ENCODE measurements around the gene ARMS2.
A peak's percentile ranks its signal among the peaks of the same experiment; 100 is the strongest.

Gene ARMS2

DNA sequence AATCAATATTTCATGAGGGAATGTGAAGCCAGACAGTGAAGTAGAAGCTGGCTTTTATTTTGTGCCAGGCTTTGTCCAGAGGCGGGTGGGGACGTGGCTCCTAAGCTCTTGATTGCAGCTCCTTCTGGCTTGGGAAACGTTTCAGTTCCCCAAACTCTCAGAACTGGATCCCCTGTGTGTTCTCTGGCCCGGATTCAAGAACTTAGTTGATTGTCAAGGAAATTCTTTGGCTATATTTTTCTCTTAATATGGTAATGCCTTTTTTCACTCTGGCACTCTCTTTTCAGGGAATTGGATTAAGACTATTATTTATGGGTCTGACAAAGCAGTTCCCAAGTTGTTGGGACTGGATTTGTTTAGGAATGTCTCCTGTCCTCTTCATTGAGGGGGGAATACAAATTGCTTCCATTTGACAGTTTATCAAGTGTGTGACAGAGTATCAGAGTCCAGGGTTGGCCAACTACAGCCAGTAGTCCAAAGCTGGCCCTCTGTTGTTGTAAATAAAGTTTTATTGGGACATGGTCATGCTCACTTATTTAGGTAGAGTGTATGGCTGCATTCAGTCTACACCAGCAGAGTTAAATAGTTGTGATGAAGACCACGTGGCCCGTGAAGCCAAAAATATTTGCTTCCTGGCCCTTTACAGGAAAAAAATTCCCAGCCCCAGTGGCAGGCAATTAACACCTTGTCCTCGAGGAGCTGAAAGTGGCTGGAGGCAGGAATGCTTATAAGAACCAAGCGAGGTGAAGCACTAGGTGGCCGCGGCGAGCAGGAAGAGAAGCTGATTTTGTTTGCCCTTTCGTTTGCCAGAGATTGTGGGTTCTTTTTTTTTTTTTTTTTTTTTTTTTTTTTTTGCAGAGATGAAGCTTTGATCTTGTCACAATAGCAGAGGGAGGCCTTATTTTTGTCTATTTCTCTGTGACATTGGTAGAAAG lies 41.2 kb downstream of the ARMS2 start:
- no peak for DNase-seq

DNA sequence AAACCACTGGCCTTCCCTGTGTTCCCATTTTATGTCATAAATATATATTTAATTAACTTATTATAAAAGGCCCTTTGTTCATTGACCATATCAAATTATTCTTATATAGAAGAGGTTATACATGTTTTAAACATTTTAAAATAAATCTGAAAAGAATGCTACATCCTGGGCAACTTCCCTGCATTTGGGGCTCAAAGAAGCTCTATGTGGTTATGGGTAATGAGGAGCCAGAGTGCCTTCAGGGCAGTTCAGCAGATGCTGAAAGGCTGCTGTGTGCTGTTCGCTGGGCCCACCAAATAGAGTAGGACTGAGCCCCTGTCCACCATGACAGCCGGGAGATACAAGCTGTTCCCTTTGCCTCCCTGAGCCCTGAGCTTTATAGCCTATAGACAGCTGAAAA lies 42.8 kb downstream of the ARMS2 start:
- DNase-seq, result no peak

DNA sequence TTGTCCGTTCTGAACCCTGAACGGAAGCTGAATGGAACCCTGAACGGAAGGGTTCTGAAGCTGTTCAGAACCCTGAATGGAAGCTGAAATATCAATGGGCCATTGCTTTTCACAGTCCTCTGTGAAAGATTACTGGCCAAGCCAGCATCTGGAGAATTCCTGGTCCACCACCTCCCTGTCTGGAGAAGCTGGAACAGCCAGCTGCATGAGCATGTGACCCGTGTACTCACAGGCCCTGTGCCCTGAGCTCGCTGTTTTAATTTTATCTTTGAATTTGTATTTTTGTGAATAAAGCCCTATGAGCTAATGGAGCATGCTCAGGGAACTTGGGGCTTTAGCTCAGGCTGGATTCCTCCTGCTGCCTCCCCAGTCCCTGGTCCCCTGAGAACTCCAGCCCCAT lies 44.1 kb downstream of the ARMS2 start:
- DNase-seq, result no peak

DNA sequence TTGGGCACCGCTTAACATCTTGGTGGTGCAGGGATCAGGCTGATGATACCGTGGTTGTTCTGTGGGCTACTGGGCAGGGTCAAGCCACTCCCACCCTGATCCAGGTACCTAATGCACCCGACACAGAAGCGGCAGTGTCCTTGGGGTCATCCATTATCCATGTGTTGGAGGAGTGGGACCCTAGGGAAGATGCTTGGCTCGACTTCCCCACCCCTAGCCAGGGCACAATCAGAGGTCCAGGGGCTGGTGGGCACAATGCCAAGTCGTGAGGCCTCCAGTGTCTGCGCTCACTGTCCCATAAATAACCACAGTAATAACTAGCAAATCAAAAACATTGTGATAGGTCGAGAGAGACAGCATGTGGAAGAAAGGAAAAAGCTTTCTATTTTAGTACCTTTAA lies 44.6 kb downstream of the ARMS2 start:
- DNase-seq, result peak; percentile 27

DNA sequence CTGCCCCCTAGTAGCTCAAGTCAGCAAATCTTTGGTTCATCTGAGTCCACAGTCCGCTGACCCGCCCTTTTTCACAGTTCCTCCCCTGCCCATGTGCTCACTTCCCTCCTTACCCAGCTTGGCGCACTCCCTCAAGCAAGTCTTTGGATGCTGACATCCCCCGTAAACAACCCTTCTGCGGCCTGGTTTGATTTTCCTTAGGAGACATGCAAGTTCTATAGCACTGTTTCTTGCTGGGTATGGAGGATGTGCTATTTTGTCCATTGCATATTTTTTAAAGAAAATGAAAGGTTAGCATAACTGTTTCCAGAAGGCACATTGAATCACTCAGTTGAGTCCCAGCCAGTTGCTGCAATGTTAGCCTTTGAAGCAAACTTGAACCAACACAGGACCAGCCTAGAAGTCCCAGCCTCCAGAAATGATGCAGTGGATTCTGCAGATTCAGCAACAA lies 45.1 kb downstream of the ARMS2 start:
- DNase-seq, result no peak

DNA sequence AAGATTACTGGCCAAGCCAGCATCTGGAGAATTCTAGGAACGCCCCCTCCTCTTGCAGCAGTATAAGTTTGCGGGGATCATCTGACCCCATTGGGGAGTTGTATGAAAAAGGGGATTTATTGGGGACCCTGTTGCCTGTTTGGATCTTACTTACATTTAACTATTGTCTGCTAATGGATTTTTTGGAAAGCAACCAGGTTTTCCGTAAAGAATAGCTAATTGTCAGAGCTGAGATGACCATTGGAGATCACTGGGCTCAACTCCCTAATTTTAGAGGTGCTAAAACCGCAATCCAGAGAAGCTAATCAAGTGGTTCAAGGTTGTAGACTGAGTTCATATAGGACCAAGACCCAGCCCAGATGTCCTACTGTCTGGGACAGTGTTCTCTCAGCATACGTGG lies 45.7 kb downstream of the ARMS2 start:
- no peak for DNase-seq

DNA sequence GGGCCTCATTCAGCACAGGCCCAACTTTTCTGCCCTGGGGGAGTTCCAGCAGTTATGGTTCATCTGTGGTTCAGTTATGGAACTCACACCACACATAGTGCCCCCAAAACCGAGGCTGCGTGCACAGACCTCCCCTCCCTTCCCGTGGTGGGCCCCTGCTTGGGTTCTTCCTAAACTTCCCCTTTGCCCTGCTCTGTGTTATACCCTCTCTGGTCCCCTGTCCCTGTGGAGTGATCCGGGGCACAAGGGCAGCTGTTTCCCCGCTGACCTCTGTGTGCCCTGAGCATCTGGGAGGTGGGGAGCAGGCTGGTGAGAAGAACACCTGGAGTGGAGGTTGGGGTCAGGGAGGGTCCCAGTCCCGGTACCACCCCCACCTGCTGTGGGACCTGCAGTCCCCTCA lies 46.3 kb downstream of the ARMS2 start:
- DNase-seq, result no peak

DNA sequence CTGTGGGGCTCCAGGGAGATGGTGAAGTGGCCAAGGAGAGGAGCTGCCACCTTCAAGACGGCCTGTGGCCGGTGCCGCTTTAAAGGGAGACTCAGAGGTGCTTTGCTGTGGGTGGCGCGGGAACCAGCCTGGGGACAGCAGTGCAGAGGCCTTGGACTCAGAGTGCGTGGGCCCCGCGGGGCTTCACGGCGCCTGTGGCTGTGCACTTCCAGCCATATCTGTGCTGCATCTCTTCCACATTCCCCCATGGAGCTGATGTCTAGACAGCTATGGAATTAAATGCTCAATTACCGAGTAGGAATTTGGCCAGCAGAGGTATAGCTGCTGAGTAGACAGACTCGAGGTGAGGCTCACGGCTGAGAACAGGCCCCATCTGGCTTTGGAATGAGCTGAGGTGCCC lies 48.6 kb downstream of the ARMS2 start:
- no peak for DNase-seq

DNA sequence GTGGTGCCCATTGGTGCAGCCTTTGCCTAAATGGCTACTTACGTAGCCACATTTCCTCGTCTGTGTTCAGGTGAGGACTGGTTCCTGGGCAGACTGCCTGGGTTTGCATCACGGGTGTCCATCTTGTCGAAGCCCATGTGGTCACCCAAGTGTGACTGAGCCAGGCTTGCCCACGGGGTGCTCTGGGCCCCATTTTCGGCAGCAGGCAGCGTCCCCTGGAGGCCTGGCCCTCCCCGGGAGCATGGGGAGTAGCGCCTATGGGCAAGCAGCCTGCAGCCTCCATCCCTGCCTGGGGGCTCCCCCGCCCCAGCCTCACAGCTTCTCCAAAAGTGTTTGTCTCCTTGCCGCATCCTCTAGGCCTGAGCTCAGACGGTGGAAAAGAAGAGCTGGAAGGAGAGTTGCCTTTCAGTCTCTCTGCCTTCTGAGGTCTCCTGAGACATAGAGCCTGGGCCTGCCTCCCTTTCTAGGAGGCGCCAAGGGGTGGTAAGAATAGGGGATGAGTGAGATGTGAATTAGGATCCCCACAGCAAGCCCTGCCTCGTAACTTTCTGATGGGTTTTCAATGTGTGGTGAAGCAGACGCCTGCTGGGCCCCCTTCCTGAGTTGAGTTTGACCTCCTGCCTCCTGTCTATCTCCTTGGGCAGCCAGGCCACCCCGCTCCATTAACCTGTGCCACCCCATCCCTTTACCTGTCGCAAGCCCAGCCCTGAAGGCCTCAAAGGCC lies 49.6 kb downstream of the ARMS2 start:
- DNase-seq, result no peak

DNA sequence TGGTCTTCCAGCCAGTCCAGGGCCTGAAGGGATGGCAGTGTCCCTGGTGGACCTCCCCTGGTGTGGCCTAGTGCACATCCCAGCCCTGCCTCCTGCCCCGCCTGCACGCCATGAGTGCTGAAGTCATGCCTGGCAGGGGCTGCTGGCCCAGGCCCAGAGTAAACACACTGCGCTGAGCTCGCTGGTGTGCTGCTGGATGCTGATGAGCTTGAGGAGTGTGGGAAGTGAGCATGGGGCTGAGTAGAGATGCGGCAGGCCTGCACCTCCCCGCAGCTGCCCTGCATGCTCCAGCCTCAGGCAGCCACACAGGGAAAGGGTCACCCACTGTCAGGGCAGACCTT lies 50.1 kb downstream of the ARMS2 start:
- DNase-seq, result no peak

DNA sequence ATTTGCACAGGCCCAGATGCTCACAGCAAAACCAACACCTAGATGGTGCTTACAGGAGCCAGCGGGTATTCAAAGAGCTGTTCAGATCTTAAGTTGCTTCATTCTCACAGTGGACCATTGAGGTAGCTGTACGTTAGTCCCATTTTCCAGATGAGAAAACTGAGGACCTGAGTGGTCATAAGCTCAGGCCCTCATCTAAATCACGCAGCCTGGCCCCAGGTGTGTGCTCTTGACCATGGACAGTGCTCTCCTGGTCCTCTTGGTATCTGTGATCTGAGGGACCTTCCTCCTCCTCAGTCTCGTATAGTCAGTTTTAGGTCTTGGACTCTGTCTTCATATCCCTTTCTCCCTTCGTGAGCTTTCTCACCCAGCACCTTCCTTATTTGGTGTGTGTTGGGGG lies 50.6 kb downstream of the ARMS2 start:
- no peak for DNase-seq

DNA sequence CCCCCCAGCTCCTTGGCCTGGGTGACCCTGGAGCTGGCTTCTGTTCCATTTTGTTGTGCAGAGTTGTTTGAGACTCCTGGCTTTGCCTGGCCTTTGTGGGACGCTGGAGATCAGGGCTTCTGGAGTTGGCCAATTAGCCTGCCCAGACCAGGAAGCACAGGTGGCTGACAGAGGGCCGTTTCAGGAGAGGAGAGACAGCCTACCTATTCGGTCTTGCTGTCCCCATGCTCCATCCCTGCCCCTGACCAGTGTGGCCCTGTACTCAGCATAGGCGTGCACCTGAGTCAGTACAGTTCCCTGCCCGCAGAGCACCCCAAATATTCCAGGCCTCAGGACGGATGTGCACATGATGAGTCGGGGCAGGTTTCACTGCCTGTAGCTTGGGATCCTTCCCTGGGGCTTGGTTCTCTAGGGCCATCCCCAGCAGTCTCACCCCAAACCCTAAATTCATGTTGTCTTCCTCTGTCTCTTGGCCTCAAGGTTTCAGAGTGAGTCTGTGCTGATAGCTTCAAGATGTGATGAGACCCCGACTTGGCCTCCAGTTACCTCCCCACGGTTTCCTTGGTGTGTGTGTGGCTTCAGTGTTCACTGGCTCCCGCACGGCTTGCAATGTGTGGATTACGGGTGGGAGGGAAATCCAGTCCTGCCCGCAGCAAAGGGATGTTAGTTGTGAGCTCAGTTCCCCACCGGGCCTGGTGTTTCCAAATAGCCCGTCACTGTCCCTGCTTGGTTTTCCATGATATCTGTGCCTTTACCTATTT lies 51.6 kb downstream of the ARMS2 start:
- DNase-seq, result no peak

All from retina (tissue), 1 donor.